CD4-positive, alpha-beta T cell treated with Interferon alpha-2 for 1 hour (primary cell): Measurements from ENCODE around the gene AADACL4.
A peak's percentile ranks its signal among the peaks of the same experiment; 100 is the strongest.
"Not testable (repeated sequence)": the region's sequence is repeated elsewhere in the genome, so short reads cannot be mapped to it uniquely, and the experiment has no call there.

Source experiments
- DNase-seq, 2 donors: peaks; one replicate each; pipeline ENCODE4 v3.0.0-alpha.2; 2020 to 2022

AADACL4 gene

GRCh38 chr1:12658531-12659453 is 14.9 kb downstream of the AADACL4 start:
- DNase-seq, result peak; percentile 61 to 77

GRCh38 chr1:12661606-12662219 is 17.8 kb downstream of the AADACL4 start:
- DNase-seq, result no peak

- no peak for DNase-seq
Measured at GRCh38 chr1:12662556-12662955, 18.7 kb downstream of the AADACL4 start.

- DNase-seq, result no peak
Measured at GRCh38 chr1:12665511-12665910, 21.6 kb downstream of the AADACL4 start.

GRCh38 chr1:12666141-12666735 is 22.4 kb downstream of the AADACL4 start:
- DNase-seq, result no peak

GRCh38 chr1:12669529-12670068 is 25.7 kb downstream of the AADACL4 start:
- DNase-seq, result no peak

- no peak for DNase-seq
Measured at GRCh38 chr1:12674358-12674757, 30.5 kb downstream of the AADACL4 start.

GRCh38 chr1:12676122-12676521 is 32.2 kb downstream of the AADACL4 start:
- DNase-seq, result not testable (repeated sequence)

- DNase-seq, result no peak
Measured at GRCh38 chr1:12677565-12677964, 33.7 kb downstream of the AADACL4 start.

- no peak for DNase-seq
Measured at GRCh38 chr1:12678350-12678749, 34.5 kb downstream of the AADACL4 start.

GRCh38 chr1:12678820-12679219 is 34.9 kb downstream of the AADACL4 start:
- DNase-seq, result no peak

- no peak for DNase-seq
Measured at GRCh38 chr1:12690156-12690555, 46.3 kb downstream of the AADACL4 start.

GRCh38 chr1:12692967-12693782 is 49.3 kb downstream of the AADACL4 start:
- no peak for DNase-seq

- no peak for DNase-seq
Measured at GRCh38 chr1:12696658-12697057, 52.8 kb downstream of the AADACL4 start.

GRCh38 chr1:12697397-12697796 is 53.5 kb downstream of the AADACL4 start:
- DNase-seq, result no peak

GRCh38 chr1:12703821-12704451 is 60.1 kb downstream of the AADACL4 start:
- DNase-seq, result no peak

GRCh38 chr1:12706061-12706460 is 62.2 kb downstream of the AADACL4 start:
- DNase-seq, result no peak

GRCh38 chr1:12708396-12709090 is 64.7 kb downstream of the AADACL4 start:
- DNase-seq, result no peak

- DNase-seq, result no peak
Measured at GRCh38 chr1:12709091-12709491, 65.2 kb downstream of the AADACL4 start.

- DNase-seq, result no peak
Measured at GRCh38 chr1:12709696-12710095, 65.8 kb downstream of the AADACL4 start.

- no peak for DNase-seq
Measured at GRCh38 chr1:12711536-12711935, 67.7 kb downstream of the AADACL4 start.

GRCh38 chr1:12712076-12712475 is 68.2 kb downstream of the AADACL4 start:
- DNase-seq, result no peak
